ENCODE data around the gene CEP170. TPM values are rescaled to one million over a fixed set of nuclear protein-coding genes. Genes with fewer than 3 reads are reported as not detected.
"Not testable (repeated sequence)": the region's sequence is repeated elsewhere in the genome, so short reads cannot be mapped to it uniquely, and the experiment has no call there.

Gene CEP170
- total RNA-seq, 1 donor from 2014 or later = 201 TPM

GRCh38 chr1:243234978-243235647 lies 20.0 kb downstream of the CEP170 start:
- no peak for DNase-seq (ENCODE audit: low read depth, low spot score)

- DNase-seq (ENCODE audit: low read depth, low spot score) = no peak
Measured at GRCh38 chr1:243233908-243234307, 21.2 kb downstream of the CEP170 start.

- no peak for DNase-seq (ENCODE audit: low read depth, low spot score)
Measured at GRCh38 chr1:243230914-243231313, 24.2 kb downstream of the CEP170 start.

DNA sequence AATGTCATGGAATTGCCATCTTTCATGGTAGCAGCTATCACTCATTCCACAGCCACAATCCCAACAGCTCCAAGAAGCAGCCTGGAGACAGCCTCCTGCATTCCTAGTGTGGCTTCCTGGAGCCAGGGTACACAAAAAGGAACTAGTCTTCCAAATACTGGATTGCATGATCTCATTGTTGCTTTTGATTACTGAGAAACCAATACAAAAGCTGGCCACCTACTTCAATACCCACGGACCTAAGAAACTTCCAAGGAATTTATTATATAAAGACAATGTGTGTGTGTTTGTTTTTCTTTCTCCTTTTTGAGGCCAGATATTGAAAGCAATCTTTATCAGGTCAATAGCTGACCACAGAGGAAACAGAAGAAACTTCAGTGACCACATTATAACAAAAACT lies 25.6 kb downstream of the CEP170 start:
- no peak for DNase-seq (ENCODE audit: low read depth, low spot score)

GRCh38 chr1:243227622-243228021 lies 27.5 kb downstream of the CEP170 start:
- DNase-seq (ENCODE audit: low read depth, low spot score) = no peak

GRCh38 chr1:243218059-243218458 lies 37.0 kb downstream of the CEP170 start:
- DNase-seq (ENCODE audit: low read depth, low spot score) = no peak

- no peak for DNase-seq (ENCODE audit: low read depth, low spot score)
Measured at GRCh38 chr1:243217349-243217748, 37.7 kb downstream of the CEP170 start.

DNA sequence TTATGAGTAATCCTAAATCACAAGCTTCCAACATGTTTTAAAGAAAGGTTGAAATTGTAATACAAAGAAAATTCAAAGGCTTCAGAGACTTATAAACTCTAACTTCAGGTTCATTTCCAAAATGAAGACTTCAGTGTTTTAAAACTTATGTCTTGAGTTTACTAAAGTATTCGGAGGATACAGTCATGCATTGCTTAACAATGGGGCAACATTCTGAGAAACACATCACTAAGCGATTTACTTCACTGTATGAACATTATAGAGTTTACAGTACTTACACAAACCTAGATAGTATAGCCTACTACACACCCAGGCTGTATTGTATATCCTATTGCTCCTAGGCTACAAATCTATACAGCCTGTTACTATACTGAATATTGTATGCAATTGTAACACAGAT lies 38.3 kb downstream of the CEP170 start:
- no peak for DNase-seq (ENCODE audit: low read depth, low spot score)

DNA sequence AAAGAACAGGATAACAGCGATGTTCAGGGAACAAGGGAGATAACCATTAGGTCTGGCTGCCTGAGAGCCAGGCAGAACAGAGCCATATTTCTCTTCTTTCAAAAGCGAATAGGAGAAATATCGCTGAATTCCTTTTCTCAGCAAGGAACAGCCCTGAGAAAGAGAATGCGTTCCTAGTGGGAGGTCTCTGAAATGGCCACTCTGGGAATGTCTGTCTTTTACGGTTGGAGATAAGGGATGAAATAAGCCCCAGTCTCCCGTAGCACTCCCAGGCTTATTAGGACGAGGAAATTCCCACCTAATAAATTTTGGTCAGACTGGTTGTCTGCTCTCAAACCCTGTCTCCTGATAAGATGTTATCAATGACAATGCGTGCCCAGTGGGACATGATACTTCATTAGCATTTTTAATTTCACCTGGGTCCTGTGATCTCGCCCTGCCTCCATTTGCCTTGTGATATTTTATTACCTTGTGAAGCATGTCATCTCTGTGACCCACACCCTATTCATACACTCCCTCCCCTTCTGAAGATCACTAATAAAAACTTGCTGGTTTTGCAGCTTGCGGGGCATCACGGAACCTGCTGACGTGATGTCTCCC lies 39.7 kb downstream of the CEP170 start:
- not testable (repeated sequence) for DNase-seq (ENCODE audit: low read depth, low spot score)

DNA sequence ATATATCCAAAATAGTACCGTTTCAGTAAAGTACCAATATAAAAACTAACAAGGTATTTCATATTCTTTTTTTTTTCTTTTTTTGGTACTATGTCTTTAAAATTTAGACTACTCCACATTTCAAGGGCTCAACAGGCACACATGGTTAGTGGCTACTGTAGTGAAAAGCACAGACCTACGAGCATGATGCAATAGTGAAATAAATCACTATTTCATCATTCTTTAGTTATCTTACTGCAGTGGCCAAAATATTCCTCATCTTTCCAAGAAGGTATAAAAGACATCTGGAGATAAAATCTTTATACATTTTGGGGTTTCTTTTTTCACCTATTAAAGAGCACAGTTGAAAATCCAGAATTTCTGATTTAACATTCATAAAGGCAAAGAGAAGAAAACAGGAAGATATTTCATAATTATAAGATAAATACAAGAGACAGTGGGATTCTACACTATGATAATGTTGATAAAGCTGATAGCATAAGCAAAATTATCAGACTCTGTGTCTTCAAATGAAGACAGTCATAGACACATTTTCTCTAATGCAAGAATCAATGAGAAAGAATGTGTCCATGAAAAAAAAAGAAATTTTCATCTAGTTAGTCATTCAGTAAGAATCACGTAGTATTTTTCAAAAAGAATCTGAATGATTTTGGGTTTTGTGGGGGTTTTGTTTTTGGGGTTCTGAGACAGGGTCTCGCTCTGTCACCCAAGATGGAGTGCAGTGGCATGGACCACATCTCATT lies 41.9 kb downstream of the CEP170 start:
- no peak for DNase-seq (ENCODE audit: low read depth, low spot score)

DNA sequence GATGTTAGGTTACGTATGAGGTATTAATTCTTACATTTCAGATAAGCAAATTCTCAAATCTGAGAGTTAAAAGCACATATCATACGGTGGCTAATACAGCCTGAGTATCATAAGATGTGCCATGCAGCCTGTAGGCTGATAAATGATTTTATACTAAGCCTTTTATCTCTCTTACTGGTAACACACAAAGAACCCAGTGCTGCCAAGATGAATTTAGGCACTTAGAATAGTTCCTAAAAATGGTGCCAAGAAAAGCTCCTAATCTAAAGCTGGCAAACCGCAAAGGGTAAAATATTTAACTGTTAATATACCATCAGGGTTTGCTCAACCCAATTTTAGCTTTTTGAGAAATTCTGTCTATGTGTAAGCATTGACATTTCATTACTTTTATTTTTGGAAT lies 43.1 kb downstream of the CEP170 start:
- not testable (repeated sequence) for DNase-seq (ENCODE audit: low read depth, low spot score)

- DNase-seq (ENCODE audit: low read depth, low spot score) = not testable (repeated sequence)
Measured at GRCh38 chr1:243205026-243205501, 50.0 kb downstream of the CEP170 start.

GRCh38 chr1:243204336-243204735 lies 50.7 kb downstream of the CEP170 start:
- DNase-seq (ENCODE audit: low read depth, low spot score) = not testable (repeated sequence)

GRCh38 chr1:243203196-243203595 lies 51.9 kb downstream of the CEP170 start:
- not testable (repeated sequence) for DNase-seq (ENCODE audit: low read depth, low spot score)

DNA sequence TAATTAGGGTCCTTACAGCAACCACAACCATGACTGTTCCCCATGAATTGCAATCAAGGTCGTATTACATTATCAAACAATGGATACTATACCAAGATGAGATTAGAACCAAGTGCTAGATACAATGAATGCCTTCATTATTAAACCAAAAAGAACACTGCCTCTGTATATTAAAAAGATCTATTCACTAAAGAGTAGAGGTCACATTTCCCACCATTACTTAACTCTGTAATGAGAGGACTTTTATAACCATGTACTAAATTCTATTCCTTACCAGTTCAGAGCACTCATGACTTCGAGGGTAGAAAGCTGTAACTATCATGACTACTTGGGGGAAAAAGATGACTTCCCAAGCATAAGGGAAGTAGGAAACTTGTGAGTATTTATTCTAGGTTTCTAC lies 53.8 kb downstream of the CEP170 start:
- not testable (repeated sequence) for DNase-seq (ENCODE audit: low read depth, low spot score)

GRCh38 chr1:243197524-243197923 lies 57.6 kb downstream of the CEP170 start:
- not testable (repeated sequence) for DNase-seq (ENCODE audit: low read depth, low spot score)

GRCh38 chr1:243193330-243193729 lies 61.8 kb downstream of the CEP170 start:
- DNase-seq (ENCODE audit: low read depth, low spot score) = not testable (repeated sequence)

DNA sequence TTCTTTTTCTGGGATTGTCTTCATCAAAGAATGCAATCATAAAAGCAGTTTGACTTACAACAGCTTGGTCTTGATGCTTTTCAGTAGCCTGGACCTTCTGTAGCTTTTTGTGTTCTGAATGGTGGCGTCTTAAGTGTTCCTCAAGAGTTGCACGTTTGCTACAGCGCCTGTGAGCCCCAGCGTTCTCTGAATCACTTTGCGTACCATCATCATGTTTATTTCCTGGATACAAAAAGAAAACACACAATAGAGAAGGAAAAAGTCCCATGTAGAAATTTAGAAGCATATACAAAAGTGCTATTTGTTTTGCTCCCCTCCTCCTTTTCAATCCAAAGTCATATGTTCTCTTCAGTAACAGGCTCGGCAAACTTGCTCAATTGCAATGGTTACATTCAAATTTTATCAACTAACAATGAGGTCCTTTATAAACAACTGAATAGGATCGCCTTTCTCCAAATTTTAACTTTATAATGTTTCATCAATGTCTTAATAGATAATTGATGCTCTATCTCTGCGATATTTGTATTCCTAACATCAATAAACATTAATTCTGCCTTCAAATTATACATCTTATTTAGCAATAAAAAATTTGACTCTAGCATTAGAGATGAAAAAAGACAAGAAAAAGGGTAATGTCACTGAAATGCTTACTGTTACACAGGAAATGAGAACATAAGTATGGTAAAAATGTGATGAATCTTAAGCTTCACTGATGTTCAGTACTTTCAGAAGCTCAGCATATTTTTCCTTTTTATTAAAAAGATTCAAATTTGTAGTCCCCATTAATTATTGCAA lies 68.7 kb downstream of the CEP170 start:
- not testable (repeated sequence) for DNase-seq (ENCODE audit: low read depth, low spot score)

DNA sequence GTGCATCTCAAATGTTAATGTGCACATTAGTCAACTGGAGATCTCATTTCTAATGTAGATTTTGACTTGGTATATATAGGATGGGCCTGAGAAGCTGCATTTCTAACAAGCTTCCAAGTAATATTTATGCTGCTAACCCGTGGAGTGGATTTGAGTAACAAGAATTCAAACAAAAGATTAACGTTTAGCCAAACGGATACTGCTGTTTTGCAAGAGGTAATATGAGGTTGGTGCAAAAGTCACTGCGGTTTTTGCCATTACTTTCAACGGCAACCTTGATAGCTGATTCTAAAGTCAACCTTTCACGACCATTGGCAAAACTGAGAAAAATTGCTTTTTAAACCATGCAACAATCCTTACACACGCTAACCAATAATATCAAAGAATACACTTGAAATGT lies 70.3 kb downstream of the CEP170 start:
- DNase-seq (ENCODE audit: low read depth, low spot score) = not testable (repeated sequence)

DNA sequence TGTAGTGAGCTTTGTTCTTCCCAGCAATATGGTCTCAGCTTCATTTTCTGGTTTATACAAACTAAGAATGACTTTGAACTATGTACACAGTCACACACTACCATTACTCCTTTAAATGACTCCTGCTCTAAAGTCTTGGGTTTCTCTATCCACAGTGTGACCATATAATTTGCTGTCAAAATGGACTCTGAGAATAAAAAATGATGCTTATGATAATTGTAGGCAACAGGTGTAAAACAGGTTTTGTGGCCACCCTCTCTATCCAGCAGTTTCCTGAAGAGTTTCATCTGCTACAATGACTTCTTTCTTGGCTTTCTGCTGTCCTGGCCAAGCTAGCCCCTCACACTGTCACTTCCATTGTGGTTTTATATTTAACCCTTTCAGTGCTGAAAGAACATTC lies 71.4 kb downstream of the CEP170 start:
- DNase-seq (ENCODE audit: low read depth, low spot score) = not testable (repeated sequence)

- not testable (repeated sequence) for DNase-seq (ENCODE audit: low read depth, low spot score)
Measured at GRCh38 chr1:243183176-243183575, 71.9 kb downstream of the CEP170 start.
